GM12878 (cell line): ENCODE data around the gene PTBP1. TPM values are rescaled to one million over a fixed set of nuclear protein-coding genes. Genes with fewer than 3 reads are reported as not detected.

ENCODE experiments used
- ATAC-seq: fragments of 200-7000 bp; cut with Tn5 transposase; 3 replicates; pipeline ENCODE4 v1.9.1; 2020; ENCODE audit warnings: mild to moderate bottlenecking, moderate library complexity
- BruUV-seq: library from RNA; stranded (reverse); fragments of 400-500 nt; replicated peaks from 2 replicates; lab custom pipeline; 2021; lab: Mats Ljungman, UMichigan
- CTCF ChIA-PET: fragments of 300-600 bp; sonication (Branson Sonifier 250); formaldehyde crosslinking; extraction: SDS; loops from one replicate; lab custom pipeline; 2021; ENCODE audit warnings: inconsistent platforms; lab: Yijun Ruan, JAX
- POLR2A ChIA-PET: fragments of 350-600 bp; formaldehyde crosslinking; extraction: SDS; loops from one replicate; lab custom pipeline; 2021; ENCODE audit warnings: inconsistent platforms; lab: Charles Lee
- RAD21 ChIA-PET: fragments of 300-600 bp; sonication (Branson Sonifier 250); formaldehyde crosslinking; loops from one replicate; lab custom pipeline; 2023; ENCODE audit warnings: antibody characterized with exemption; ENCODE audit not compliant: unreplicated experiment; lab: Charles Lee
- SMC1A ChIA-PET: fragments of 300-600 bp; sonication (Branson Sonifier 250); formaldehyde crosslinking; loops from one replicate; lab custom pipeline; 2023; ENCODE audit not compliant: unreplicated experiment, uncharacterized antibody; lab: Charles Lee
- DNase-seq: peaks from one replicate; pipeline ENCODE4 v3.0.0-alpha.2; 2011; ENCODE audit warnings: low read depth, low spot score
- FAIRE-seq: peaks from 3 replicates; lab custom pipeline; 2011; peaks lifted over from hg19 to GRCh38; lab: Jason Lieb, UNC
- H2AFZ ChIP-seq: 2 replicates; pipeline ENCODE4 v1.6.0; 2011; ENCODE audit warnings: low read depth, low read length, control low read depth; ENCODE audit not compliant: control insufficient read depth
- H3K27ac ChIP-seq: 2 replicates; pipeline ENCODE4 v1.5.1; 2011; ENCODE audit warnings: control low read depth; ENCODE audit not compliant: control insufficient read depth, insufficient read depth
- H3K27me3 ChIP-seq, 2 experiments: replicated peaks in 1 of 2; 2 replicates each; pipeline versions ENCODE4 v1.6.0 to v1.6.1; 2011; ENCODE audit warnings: low read length in 1 of 2; ENCODE audit not compliant: control insufficient read depth in 2 of 2, insufficient read depth in 2 of 2
- H3K36me3 ChIP-seq, 2 experiments: 2 replicates each; pipeline ENCODE4 v1.5.1; 2011; ENCODE audit warnings: low read length in 1 of 2; ENCODE audit not compliant: control insufficient read depth in 2 of 2, insufficient read depth in 2 of 2
- H3K4me1 ChIP-seq: 2 replicates; pipeline ENCODE4 v1.6.1; 2011; ENCODE audit warnings: mild to moderate bottlenecking, low read length, moderate library complexity, mixed read lengths; ENCODE audit not compliant: control insufficient read depth, insufficient read depth
- H3K4me2 ChIP-seq: 2 replicates; pipeline ENCODE4 v1.6.0; 2011; ENCODE audit warnings: control low read depth; ENCODE audit not compliant: control insufficient read depth, insufficient read depth
- H3K4me3 ChIP-seq: fragments of 200-600 bp; sonication (generic); 2 replicates; pipeline ENCODE4 v1.5.1; 2016
- H3K79me2 ChIP-seq: 2 replicates; pipeline ENCODE4 v1.6.0; 2011; ENCODE audit warnings: low read length; ENCODE audit not compliant: control insufficient read depth, insufficient read depth
- H3K9ac ChIP-seq: 2 replicates; pipeline ENCODE4 v1.8.0; 2011; ENCODE audit warnings: low read length, control low read depth, mixed read lengths; ENCODE audit not compliant: control insufficient read depth, insufficient read depth
- H3K9me3 ChIP-seq: replicated peaks from 3 replicates; pipeline ENCODE4 v1.5.1; 2011; ENCODE audit warnings: mild to moderate bottlenecking, low read length; ENCODE audit not compliant: control insufficient read depth, insufficient read depth
- H4K20me1 ChIP-seq: 2 replicates; pipeline ENCODE4 v1.6.0; 2011; ENCODE audit not compliant: control insufficient read depth, insufficient read depth
- BCL11A ChIP-seq: IDR thresholded peaks from 2 replicates; pipeline ENCODE4 v1.6.1; 2011; ENCODE audit warnings: low read depth, low read length
- BRCA1 ChIP-seq: IDR thresholded peaks from 2 replicates; pipeline ENCODE4 v1.6.1; 2011; ENCODE audit warnings: low read depth, low read length, improper control_type of control experiment
- ESRRA ChIP-seq: IDR thresholded peaks from 2 replicates; pipeline ENCODE4 v1.6.1; 2012; ENCODE audit warnings: mild to moderate bottlenecking, low read length, improper control_type of control experiment
- ETV6 ChIP-seq, 2 experiments: fragments of 450-650 bp in 1 of 2; IDR thresholded peaks in 1 of 2; conservative IDR thresholded peaks in 1 of 2; 2 replicates each; pipeline ENCODE4 v1.6.1; 2014; ENCODE audit warnings: antibody characterized with exemption in 1 of 2, borderline replicate concordance in 1 of 2, low read depth in 1 of 2, mild to moderate bottlenecking in 1 of 2, moderate library complexity in 1 of 2
- EZH2 ChIP-seq: IDR thresholded peaks from 2 replicates; pipeline ENCODE4 v1.6.1; 2012; ENCODE audit warnings: low read depth, mild to moderate bottlenecking, control low read depth, inconsistent platforms, low read length, borderline replicate concordance; ENCODE audit not compliant: control insufficient read depth
- HCFC1 ChIP-seq: fragments of 150-350 bp; IDR thresholded peaks from 2 replicates; pipeline ENCODE4 v1.6.1; 2014; ENCODE audit warnings: low read length
- HDAC6 ChIP-seq: fragments of 200-600 bp; sonication (generic); IDR thresholded peaks from one replicate; pipeline ENCODE4 v1.8.0; 2017; ENCODE audit warnings: antibody characterized with exemption; ENCODE audit not compliant: unreplicated experiment
- KAT2A ChIP-seq: conservative IDR thresholded peaks from 2 replicates; pipeline ENCODE4 v1.6.1; 2011; ENCODE audit warnings: low read depth, low read length; ENCODE audit not compliant: control insufficient read depth
- MTA3 ChIP-seq: IDR thresholded peaks from 2 replicates; pipeline ENCODE4 v1.6.1; 2012; ENCODE audit warnings: low read length, inconsistent platforms, borderline replicate concordance
- MYB ChIP-seq: fragments of 150-350 bp; IDR thresholded peaks from 2 replicates; pipeline ENCODE4 v1.6.1; 2014; ENCODE audit warnings: mild to moderate bottlenecking, low read depth, low read length, borderline replicate concordance
- NBN ChIP-seq: fragments of 450-650 bp; IDR thresholded peaks from 2 replicates; pipeline ENCODE4 v1.6.1; 2016
- PAX8 ChIP-seq: fragments of 450-650 bp; IDR thresholded peaks from 2 replicates; pipeline ENCODE4 v1.6.1; 2017; ENCODE audit warnings: mild to moderate bottlenecking, moderate library complexity
- RFX5 ChIP-seq: IDR thresholded peaks from 2 replicates; pipeline ENCODE4 v1.6.1; 2011; ENCODE audit warnings: low read depth, low read length, improper control_type of control experiment
- STAT1 ChIP-seq: fragments of 450-650 bp; conservative IDR thresholded peaks from 2 replicates; pipeline ENCODE4 v1.6.1; 2014; ENCODE audit warnings: antibody characterized with exemption, mild to moderate bottlenecking
- SUZ12 ChIP-seq: fragments of 200-600 bp; sonication (generic); IDR thresholded peaks from one replicate; pipeline ENCODE4 v1.6.1; 2018; ENCODE audit warnings: antibody characterized with exemption, mild to moderate bottlenecking; ENCODE audit not compliant: unreplicated experiment
- TARDBP ChIP-seq: IDR thresholded peaks from 2 replicates; pipeline ENCODE4 v1.6.1; 2016; ENCODE audit warnings: borderline replicate concordance
- ZNF217 ChIP-seq: fragments of 450-650 bp; IDR thresholded peaks from 2 replicates; pipeline ENCODE4 v1.6.1; 2017; ENCODE audit warnings: antibody characterized with exemption, mild to moderate bottlenecking
- WGBS: methylation state at CpG from one replicate; pipeline ENCODE4 v1.1.6; 2016; ENCODE audit warnings: low lambda C conversion rate; ENCODE audit not compliant: insufficient replicate concordance, insufficient coverage; ENCODE audit errors: missing lambda C conversion rate; 5-methylcytosine and 5-hydroxymethylcytosine counted together
- in situ Hi-C: fragments of 300-500 bp; cut with MboI; formaldehyde crosslinking; loops from 9 replicates; pipeline ENCODE4 v1.14.3; 2018; ENCODE audit warnings: mixed read lengths
- intact Hi-C: fragments of 100-400 bp; cut with micrococcal nuclease; formaldehyde crosslinking; loops from one replicate; pipeline ENCODE4 v1.14.2; 2022; ENCODE audit not compliant: unreplicated experiment
- polyA plus RNA-seq, 11 experiments: library from polyadenylated mRNA; depleted of rRNA in 4 of 11; unstranded in 6 of 11; stranded (reverse) in 5 of 11; fragments of >200 nt; fragmentation: Nextera tagmentation in 4 of 11; fragmentation: Illumina TruSeq in 1 of 11; extraction: Ambion mirVana in 4 of 11; extraction: Trizol in 1 of 11; gene quantifications; 1 replicate in 1 of 11; 2 replicates in 10 of 11; pipeline versions ENCODE4 v1.2.1 to v1.2.3, GENCODE V29; 2011 to 2016; ENCODE audit warnings: inconsistent platforms in 2 of 11, missing spikeins in 2 of 11, low read depth in 1 of 11
- total RNA-seq, 4 experiments: library from RNA; depleted of rRNA in 3 of 4; stranded (reverse); fragments of >200 nt in 3 of 4; fragmentation: Illumina TruSeq in 1 of 4; extraction: Trizol in 1 of 4; gene quantifications; 2 replicates each; pipeline versions ENCODE4 v1.2.1 to v1.2.3, GENCODE V29; 2013 to 2021
- TF ChIP-seq, protein P1 (sequence below): fragments of 450-650 bp; IDR thresholded peaks from 2 replicates; pipeline ENCODE4 v1.6.1; 2018; ENCODE audit warnings: mild to moderate bottlenecking, low read depth, moderate library complexity; ENCODE audit not compliant: partially characterized antibody
- TF ChIP-seq, protein P2 (sequence below): fragments of 150-350 bp; IDR thresholded peaks from 2 replicates; pipeline ENCODE4 v1.6.1; 2014; ENCODE audit warnings: mild to moderate bottlenecking, low read depth, low read length
- TF ChIP-seq, protein P3 (sequence below): IDR thresholded peaks from 2 replicates; pipeline ENCODE4 v1.6.1; 2012; ENCODE audit warnings: mild to moderate bottlenecking, low read depth, low read length

The PTBP1 gene
- total and polyA plus RNA-seq, 10 of the 15 experiments (the other 5 are each of a cell fraction or from before 2014, with no cell fraction given): 13.1 to 532 (median 217) TPM

DNA sequence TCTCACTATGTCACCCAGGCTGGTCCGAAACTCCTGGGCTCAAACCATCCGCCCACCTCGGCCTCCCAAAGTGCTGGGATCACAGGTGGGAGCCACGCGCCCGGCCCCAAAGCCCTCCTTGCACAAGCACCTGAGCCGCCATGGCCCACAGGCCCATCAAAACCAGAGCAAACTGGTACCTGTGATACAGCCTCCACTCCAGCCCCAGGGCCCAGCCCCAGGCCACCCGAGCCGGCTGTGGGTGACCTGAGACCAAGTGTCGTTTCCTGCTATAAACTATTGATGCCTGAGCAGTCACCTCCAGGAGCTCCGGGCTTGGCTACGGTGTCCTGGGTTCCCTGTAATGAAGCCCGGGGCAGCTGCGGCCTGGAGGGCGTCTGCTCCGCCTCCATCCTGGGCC lies 9.7 kb upstream of the PTBP1 start:
- intact Hi-C loops: no loop called here
- no peak overlapping the region for H3K9ac ChIP-seq
- DNase-seq (no peak), ATAC-seq (no peak), FAIRE-seq (no peak)
- H2AFZ ChIP-seq: no peak overlapping the region
- H3K9me3 ChIP-seq: no peaks in the 10 kb centered on the region
- H3K79me2 ChIP-seq: no peaks in the 10 kb centered on the region
- H3K36me3 ChIP-seq: no peaks in the 10 kb centered on the region
- H3K27me3 ChIP-seq: no peaks in the 10 kb centered on the region; a peak in 1 of 4 replicates
- 67% methylated on average over 16 of the region's 16 CpGs for WGBS
- RAD21 ChIA-PET: no interaction called here
- CTCF ChIA-PET: no interaction called here
- BruUV-seq: no TSS peak
- POLR2A ChIA-PET: no interaction called here
- no peak overlapping the region for H3K27ac ChIP-seq
- no peaks in the 10 kb centered on the region for H4K20me1 ChIP-seq
- SMC1A ChIA-PET: no interaction called here
- H3K4me2 ChIP-seq: no peak overlapping the region
- no peak overlapping the region for H3K4me3 ChIP-seq
- in situ Hi-C loops: no loop called here
- H3K4me1 ChIP-seq: no peaks in the 10 kb centered on the region
- TF ChIP-seq STAT1 (no peak), BCL11A (no peak), ETV6 (conservative IDR thresholded peaks at IDR 0.05 in 1 of 2, IDR thresholded peaks at IDR 0.05 in 1 of 2; ENCODE audit: borderline replicate concordance in 1 of 2, low read depth in 1 of 2) (no peak), PAX8 (no peak), EZH2 (no peak), ZNF217 (no peak), RFX5 (no peak), MYB (no peak), KAT2A (no peak), TARDBP (no peak), ESRRA (no peak), HDAC6 (no peak), HCFC1 (no peak), BRCA1 (no peak), NBN (no peak), MTA3 (no peak), SUZ12 (no peak)
- TF ChIP-seq, protein P1, sequence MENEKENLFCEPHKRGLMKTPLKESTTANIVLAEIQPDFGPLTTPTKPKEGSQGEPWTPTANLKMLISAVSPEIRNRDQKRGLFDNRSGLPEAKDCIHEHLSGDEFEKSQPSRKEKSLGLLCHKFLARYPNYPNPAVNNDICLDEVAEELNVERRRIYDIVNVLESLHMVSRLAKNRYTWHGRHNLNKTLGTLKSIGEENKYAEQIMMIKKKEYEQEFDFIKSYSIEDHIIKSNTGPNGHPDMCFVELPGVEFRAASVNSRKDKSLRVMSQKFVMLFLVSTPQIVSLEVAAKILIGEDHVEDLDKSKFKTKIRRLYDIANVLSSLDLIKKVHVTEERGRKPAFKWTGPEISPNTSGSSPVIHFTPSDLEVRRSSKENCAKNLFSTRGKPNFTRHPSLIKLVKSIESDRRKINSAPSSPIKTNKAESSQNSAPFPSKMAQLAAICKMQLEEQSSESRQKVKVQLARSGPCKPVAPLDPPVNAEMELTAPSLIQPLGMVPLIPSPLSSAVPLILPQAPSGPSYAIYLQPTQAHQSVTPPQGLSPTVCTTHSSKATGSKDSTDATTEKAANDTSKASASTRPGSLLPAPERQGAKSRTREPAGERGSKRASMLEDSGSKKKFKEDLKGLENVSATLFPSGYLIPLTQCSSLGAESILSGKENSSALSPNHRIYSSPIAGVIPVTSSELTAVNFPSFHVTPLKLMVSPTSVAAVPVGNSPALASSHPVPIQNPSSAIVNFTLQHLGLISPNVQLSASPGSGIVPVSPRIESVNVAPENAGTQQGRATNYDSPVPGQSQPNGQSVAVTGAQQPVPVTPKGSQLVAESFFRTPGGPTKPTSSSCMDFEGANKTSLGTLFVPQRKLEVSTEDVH: no peak
- TF ChIP-seq, protein P2, sequence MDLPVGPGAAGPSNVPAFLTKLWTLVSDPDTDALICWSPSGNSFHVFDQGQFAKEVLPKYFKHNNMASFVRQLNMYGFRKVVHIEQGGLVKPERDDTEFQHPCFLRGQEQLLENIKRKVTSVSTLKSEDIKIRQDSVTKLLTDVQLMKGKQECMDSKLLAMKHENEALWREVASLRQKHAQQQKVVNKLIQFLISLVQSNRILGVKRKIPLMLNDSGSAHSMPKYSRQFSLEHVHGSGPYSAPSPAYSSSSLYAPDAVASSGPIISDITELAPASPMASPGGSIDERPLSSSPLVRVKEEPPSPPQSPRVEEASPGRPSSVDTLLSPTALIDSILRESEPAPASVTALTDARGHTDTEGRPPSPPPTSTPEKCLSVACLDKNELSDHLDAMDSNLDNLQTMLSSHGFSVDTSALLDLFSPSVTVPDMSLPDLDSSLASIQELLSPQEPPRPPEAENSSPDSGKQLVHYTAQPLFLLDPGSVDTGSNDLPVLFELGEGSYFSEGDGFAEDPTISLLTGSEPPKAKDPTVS: no peak
- TF ChIP-seq, protein P3, sequence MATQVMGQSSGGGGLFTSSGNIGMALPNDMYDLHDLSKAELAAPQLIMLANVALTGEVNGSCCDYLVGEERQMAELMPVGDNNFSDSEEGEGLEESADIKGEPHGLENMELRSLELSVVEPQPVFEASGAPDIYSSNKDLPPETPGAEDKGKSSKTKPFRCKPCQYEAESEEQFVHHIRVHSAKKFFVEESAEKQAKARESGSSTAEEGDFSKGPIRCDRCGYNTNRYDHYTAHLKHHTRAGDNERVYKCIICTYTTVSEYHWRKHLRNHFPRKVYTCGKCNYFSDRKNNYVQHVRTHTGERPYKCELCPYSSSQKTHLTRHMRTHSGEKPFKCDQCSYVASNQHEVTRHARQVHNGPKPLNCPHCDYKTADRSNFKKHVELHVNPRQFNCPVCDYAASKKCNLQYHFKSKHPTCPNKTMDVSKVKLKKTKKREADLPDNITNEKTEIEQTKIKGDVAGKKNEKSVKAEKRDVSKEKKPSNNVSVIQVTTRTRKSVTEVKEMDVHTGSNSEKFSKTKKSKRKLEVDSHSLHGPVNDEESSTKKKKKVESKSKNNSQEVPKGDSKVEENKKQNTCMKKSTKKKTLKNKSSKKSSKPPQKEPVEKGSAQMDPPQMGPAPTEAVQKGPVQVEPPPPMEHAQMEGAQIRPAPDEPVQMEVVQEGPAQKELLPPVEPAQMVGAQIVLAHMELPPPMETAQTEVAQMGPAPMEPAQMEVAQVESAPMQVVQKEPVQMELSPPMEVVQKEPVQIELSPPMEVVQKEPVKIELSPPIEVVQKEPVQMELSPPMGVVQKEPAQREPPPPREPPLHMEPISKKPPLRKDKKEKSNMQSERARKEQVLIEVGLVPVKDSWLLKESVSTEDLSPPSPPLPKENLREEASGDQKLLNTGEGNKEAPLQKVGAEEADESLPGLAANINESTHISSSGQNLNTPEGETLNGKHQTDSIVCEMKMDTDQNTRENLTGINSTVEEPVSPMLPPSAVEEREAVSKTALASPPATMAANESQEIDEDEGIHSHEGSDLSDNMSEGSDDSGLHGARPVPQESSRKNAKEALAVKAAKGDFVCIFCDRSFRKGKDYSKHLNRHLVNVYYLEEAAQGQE: no peak
